GM21390 (cell line): ENCODE results near the gene CEP95.
"Not testable (repeated sequence)": the region's sequence is repeated elsewhere in the genome, so short reads cannot be mapped to it uniquely, and the experiment has no call there.

Experiments used
- ATAC-seq: cut with Tn5 transposase; IDR thresholded peaks from one replicate; pipeline ENCODE4 v1.9.1; 2021; ENCODE audit not compliant: unreplicated experiment

Gene CEP95

DNA sequence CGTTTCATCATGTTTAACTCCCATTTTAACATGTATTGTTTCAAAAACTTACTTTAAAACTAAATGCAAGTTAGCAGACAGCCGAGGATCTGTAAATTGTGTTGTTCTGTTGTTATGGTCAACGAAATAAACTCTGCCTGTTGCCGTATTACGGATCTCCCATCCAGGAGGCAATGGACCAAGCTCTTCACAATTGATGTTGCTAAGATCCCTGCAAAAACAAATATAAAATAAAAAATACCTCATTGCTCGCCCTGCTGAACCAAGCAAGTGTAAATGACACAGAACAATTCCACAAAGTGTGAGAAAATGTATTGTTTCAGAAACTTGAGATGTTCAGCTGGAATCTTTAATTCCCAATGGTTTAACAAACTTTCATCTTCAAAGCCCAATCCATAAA, 65.0 kb downstream of the CEP95 start:
- ATAC-seq, result no peak

- ATAC-seq, result no peak
These were observed 65.9 kb downstream of the CEP95 start for GRCh38 chr17:64572682-64573154.

DNA sequence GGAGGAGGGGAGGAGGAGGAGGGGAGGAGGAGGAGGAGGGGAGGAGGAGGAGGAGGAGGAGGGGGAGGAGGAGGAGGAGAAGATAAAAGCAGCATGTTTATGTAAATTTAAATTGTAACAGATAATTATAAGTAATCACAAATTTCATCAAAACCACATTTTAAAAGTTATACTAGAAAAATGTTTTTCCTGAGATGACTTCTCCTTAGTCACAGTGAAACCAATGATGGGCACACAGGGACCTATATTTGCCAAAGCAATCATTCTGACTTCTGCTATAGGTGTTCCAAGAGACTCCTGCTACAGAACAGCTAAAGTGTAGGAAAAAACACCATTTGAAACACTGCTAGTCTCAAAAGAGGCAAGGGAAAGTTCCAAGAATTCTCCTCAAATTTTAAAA, 66.4 kb downstream of the CEP95 start:
- no peak for ATAC-seq

DNA sequence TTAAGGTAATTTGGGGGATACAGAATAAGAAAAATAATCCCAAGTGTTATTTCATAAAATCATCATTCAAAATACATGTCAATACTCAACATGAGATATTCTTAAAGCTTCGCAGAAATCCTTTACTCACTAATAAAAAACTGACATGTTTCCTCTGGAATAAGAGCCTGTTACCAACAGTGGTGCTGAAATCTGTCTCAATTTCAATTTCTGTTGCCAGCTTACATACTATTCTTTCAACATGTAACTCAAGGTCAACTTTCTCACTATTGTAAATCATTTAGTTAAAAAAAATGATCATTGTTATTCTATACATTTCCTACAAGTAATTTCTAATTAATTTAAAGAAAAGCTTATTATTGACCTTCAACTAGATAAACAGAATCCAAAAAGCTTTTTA, 67.9 kb downstream of the CEP95 start:
- ATAC-seq, result no peak

DNA sequence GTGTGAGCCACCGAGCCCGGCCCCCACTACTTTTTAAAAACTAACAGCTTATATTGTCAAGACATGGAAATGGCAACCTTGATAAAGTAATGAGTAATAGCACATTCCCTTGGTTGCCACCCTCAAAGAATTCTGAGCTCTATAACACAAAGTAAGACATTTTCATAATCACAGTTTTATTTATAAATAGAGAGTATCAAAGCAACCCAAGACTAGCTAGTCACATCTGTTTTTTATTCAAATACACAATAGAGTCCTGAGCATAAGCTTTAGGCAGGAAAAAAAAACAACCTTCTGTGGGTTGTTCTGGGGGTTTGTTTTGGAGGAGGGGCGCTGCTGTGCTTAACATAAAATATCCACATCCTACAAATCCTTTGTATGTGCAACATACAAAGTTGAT, 68.7 kb downstream of the CEP95 start:
- no peak for ATAC-seq

DNA sequence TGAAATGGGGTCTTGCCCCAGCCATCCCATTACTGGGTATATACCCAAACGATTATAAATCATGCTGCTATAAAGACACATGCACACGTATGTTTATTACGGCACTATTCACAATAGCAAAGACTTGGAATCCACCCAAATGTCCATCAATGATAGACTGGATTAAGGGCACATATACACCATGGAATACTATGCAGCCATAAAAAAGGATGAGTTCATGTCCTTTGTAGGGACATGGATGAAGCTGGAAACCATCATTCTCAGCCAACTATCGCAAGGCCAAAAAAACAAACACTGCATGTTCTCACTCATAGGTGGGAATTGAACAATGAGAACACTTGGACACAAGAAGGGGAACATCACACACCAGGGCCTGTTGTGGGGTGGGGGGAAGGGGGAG, 70.2 kb downstream of the CEP95 start:
- ATAC-seq, result not testable (repeated sequence)

DNA sequence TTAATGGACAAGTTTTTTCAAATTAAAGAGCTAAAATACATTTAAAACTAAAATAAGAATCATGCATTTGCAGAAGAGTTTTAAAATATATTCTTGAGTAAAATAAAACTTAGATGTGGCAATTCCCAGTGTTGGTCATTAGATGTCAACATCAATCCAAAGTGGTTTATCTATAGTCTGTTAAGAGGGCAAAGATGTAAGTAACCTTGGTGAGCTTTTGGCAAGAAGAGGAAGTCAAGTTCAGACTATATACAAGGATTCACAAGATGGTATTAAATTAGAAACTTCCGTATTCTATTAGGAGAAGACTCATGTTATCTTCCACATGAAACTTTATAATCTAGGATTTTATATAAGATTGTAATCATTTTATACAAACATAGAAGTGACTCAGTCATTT, 73.1 kb downstream of the CEP95 start:
- ATAC-seq, result no peak

DNA sequence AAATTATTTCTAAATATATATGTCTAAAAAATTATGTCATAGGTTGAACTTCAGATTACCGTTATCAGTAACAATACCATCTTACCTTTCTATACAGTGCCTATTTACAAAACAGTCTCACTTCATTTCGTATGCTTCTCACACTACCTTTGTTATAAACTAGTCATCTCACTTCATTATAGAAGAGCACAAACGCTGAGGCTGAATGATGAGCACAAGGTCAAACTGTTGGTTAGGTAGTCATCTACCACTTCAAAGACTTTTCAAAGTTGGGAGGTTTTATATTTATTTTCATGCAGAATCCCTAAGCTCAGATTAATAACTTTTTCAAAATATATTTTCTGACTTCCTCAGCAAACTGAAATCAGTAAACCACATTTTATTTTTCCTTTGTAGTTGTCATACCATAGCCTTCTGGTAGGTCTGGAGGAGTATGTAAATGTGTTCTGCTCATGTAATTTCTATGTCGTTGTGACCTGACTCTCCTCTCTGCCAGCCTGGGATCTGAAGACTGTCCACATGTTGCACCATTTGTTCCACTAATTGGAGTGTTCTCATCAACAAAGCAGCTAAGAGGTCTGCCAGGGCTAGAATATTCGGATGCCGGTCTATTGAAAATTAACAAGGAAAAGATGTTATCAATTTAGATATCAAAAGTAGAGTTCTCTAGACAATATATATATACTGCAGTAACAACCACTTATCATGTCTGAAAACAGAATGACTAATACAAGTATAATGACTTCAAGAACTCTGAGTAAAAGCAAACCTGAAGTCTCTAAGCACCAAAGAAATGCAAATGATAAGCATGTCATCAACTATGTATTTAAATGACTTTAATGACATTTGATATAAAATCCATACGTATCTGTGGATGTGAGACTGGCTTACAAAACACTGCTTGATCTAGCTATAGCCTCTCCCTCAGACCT, 73.9 kb downstream of the CEP95 start:
- ATAC-seq, result no peak

DNA sequence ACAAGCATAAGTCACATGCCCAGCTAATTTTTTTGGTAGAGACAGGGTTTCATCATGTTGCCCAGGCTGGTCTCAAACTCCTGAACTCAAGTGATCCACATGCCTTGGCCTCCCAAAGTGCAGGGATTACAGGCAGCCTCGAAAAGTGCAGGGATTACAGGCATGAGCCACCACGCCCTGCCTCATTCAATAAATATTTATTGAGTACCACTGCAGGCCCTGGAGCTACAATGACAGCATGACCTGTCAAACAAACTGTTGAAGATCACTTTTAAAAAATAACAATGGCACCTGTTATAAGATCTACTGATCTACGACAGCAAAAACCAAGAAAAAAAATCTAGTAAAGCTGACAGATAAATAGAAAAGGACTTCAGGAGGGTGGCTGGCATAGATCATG, 76.3 kb downstream of the CEP95 start:
- no peak for ATAC-seq

DNA sequence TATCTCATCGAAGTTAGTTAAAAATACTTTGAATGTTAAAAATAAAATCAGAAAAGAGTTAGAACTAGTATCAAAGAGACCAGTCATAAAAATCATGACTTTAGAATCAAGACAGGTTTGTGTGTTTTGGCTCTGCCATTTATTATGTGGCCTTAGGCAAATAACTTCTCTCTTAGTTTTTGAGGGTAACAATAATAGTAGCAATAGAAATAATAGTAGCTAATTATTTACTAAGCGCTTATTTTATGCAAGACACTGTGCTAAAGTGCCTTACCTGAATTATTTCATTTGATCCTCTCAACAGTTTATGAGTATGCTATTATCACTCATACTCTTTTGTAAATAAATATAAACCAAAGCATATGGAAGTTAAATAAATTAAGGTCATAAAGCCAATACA, 78.4 kb downstream of the CEP95 start:
- no peak for ATAC-seq
